ENCODE measurements around the gene RALGPS1. TPM values are rescaled to one million over a fixed set of nuclear protein-coding genes. Genes with fewer than 3 reads are reported as not detected.

The RALGPS1 gene
- total RNA-seq, 1 experiment from 2014 or later = 18.6 TPM

GRCh38 chr9:127087411-127087810 lies 172.8 kb downstream of the RALGPS1 start:
- H4K8ac ChIP-seq (replicated peaks; ENCODE audit: insufficient read length, low read depth, low read length) = no peak overlapping the region
- no peak overlapping the region for H3T11ph ChIP-seq (ENCODE audit: low read length)
- no peak overlapping the region for H4K91ac ChIP-seq (ENCODE audit: insufficient read length, low read depth, low read length)
- H2BK12ac ChIP-seq (ENCODE audit: insufficient read length, low read depth, low read length) = no peak overlapping the region
- H3K9ac ChIP-seq (ENCODE audit: extremely low read depth, insufficient read length, low read length) = no peak overlapping the region
- no CpG with 5 or more reads among the region's 6 CpGs for WGBS (ENCODE audit: extremely low coverage, insufficient read length, low lambda C conversion rate)
- H3K4me2 ChIP-seq (ENCODE audit: insufficient read depth, insufficient read length, low read length) = no peak overlapping the region
- Mint-ChIP-seq H3K4me1 (peaks cover 3 to 4% of the 10 kb centered on the region in 2 experiments; a peak in 2 of 4 replicates), H3K27me3 (ENCODE audit: low read depth) (no peaks in the 10 kb centered on the region), H3K9me3 (no peaks in the 10 kb centered on the region), H3K36me3 (ENCODE audit: insufficient read depth in 1 of 3, low read depth in 3 of 3) (no peaks in the 10 kb centered on the region; a peak in 3 of 7 replicates), H3K4me3 (no peak overlapping the region), H3K27ac (no peak overlapping the region)
- no peaks in the 10 kb centered on the region for H4K20me1 ChIP-seq (ENCODE audit: control insufficient read depth, insufficient read depth, insufficient read length)
- TF ChIP-seq CTCF (conservative IDR thresholded peaks at IDR 0.05) = no peak
- no peaks in the 10 kb centered on the region for H3K79me1 ChIP-seq (ENCODE audit: insufficient read depth, low read depth, low read length, poor library complexity, severe bottlenecking)
- no peak overlapping the region for H3K18ac ChIP-seq (ENCODE audit: insufficient read length, low read depth, low read length)
- H3K27me3 ChIP-seq (ENCODE audit: insufficient read depth, low read length) = no peaks in the 10 kb centered on the region
- H2BK5ac ChIP-seq (ENCODE audit: insufficient read length, low read length) = no peak overlapping the region
- H3K9me3 ChIP-seq (ENCODE audit: control insufficient read depth, low read depth, low read length) = no peaks in the 10 kb centered on the region
- H2BK20ac ChIP-seq (ENCODE audit: low read depth, low read length, poor library complexity, severe bottlenecking) = no peak overlapping the region
- H3K14ac ChIP-seq (ENCODE audit: insufficient read depth, low read length) = no peak overlapping the region
- no peaks in the 10 kb centered on the region for H3K23me2 ChIP-seq (ENCODE audit: insufficient read length, low read depth, low read length, poor library complexity, severe bottlenecking)
- no peak overlapping the region for H4K5ac ChIP-seq (ENCODE audit: insufficient read length, low read depth, low read length)
- H2BK15ac ChIP-seq (ENCODE audit: low read depth, low read length) = no peak overlapping the region
- no peak overlapping the region for H3K56ac ChIP-seq (ENCODE audit: insufficient read length, low read depth, low read length)
- no peak overlapping the region for H2BK120ac ChIP-seq (ENCODE audit: low read depth, low read length, poor library complexity, severe bottlenecking)
- no peak overlapping the region for H3K27ac ChIP-seq (ENCODE audit: insufficient read length, low read depth, low read length)
- no peaks in the 10 kb centered on the region for H3K4me1 ChIP-seq (ENCODE audit: insufficient read depth, low read length)
- no peaks in the 10 kb centered on the region for H3K79me2 ChIP-seq (ENCODE audit: insufficient read depth, low read length)
- no peak overlapping the region for H2AK5ac ChIP-seq (ENCODE audit: insufficient read length, low read length)
- H3K4ac ChIP-seq (ENCODE audit: low read depth, low read length) = no peak overlapping the region
- DNase-seq = no peak
- H2AFZ ChIP-seq (ENCODE audit: low read length) = no peak overlapping the region
- no peak overlapping the region for H3K23ac ChIP-seq (ENCODE audit: insufficient read length, low read depth, low read length)

All from H9 (cell line).